Activated gamma-delta T cell treated with anti-CD3 and anti-CD28 coated beads, Interleukin-2, amount 50 U/mL, for 16 hours (primary cell): ENCODE data around the gene TREH.

Source experiments
- DNase-seq: peaks from one replicate; pipeline ENCODE4 v3.0.0-alpha.2; 2020; ENCODE audit warnings: low read depth

The TREH gene

DNA sequence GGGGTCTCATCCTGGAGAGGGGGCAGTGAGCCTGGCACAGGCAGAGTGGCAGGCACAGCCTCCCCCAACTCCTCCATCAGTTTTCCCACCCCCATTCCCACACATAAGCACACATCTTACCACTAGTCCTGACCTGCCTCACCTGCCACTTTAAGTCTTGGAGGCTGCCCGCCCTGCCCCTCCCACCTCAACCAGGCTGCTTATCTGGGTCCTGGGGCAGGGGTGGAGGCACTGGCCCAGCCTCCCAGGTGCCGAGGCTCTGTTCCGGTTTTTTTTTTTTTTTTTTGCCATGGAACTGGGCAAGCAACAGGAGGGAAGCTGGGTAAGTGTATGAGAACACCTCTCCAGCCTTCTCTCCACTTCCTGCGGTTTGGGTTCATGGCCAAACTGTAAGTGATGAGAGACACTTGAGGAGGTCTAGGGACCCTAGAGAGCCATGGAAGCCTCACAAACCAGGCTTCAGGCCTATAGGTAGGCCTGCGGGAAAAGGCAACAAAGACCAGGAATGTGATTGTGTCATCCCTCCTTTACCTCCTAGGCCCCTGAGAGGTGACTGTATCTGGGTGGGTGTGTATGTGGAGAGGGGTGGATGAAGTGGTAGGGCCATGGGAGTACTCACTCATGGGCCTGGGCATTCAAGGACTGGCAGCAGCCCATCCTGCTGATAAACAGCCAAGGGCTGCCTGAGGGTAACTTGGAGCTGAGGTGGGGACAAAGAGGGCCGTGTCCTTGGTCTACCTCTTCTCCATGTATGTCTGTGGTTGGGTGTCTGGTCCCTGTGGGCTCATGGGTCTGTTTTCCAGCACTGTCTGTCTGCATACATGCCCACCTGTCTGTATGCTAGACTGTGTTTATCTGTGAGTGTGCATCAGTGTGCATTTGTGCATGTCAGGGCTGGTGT lies 49.4 kb downstream of the TREH start:
- DNase-seq = no peak

DNA sequence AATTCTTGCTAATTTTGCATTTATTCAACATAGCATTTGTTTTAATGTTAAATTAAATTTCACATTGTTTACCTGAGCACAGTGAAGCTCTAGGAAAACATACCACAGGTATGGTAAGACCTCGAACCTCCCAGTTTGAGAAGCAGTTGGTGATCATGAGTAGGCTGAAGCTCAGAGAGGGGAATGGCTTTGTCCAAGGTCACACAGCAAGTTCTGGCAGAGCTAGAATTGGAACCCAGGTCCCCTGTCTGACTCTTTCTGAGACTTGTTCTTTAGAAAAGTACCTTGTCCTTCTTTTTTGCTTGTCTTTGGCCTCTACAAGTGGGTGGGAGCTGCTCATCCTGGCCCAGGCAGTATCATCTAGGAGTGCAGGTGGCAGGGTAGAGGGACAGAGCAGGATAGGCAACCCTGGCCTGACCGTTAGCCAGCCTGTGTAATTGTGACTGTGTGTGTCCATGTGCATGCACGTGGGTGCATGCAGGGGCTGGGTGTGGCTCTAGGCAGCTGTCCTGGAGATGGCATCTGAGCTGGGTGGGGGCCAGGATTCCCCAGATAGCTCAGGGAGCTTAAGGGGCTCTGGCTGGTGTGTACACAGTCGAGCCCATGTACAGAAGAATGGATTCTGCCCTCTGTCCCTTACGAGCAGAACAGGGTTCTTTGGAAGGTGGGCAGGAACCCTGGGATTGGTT lies 50.4 kb downstream of the TREH start:
- DNase-seq = no peak

DNA sequence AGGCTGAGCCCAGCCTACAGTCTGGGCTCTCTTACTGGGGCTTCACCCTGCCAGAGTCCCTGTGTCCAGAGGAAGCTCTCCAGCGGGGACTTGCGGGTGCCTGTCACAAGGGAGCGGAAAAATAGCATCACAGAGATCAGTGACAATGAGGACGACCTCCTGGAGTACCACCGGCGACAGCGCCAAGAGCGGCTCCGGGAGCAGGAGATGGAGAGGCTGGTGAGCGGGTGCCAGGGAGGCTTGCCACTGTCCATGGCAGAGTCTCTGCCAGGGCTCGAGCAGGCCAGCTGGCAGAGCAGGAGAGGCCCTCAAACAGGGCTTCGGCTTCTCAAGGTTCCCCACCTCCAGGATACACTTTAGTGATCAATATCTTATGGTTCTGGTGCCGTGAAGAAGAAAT lies 51.0 kb downstream of the TREH start:
- DNase-seq = no peak

DNA sequence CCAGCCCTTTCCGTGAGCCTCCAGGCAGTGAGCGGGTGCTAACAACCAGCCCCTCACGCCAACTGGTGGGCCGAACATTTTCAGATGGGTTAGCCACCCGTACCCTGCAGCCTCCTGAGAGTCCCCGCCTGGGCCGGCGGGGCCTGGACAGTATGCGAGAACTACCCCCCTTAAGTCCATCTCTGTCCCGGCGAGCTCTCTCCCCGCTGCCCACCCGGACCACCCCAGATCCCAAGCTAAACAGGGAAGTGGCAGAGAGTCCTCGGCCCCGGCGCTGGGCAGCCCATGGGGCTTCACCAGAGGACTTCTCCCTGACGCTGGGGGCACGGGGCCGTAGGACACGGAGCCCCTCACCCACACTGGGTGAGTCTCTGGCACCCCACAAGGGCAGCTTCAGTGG lies 51.4 kb downstream of the TREH start:
- no peak for DNase-seq

DNA sequence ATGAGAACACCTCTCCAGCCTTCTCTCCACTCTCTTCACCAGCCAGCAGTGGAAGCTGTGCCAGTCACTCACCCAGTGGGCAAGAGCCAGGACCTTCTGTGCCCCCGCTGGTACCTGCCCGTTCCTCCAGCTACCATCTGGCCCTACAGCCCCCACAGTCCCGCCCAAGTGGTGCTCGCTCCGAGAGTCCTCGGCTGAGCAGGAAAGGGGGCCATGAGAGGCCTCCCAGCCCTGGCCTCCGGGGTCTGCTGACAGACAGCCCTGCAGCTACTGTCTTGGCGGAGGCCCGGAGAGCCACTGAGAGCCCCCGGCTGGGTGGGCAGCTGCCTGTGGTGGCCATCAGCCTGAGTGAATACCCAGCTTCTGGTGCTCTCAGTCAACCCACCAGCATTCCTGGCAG lies 51.9 kb downstream of the TREH start:
- no peak for DNase-seq

DNA sequence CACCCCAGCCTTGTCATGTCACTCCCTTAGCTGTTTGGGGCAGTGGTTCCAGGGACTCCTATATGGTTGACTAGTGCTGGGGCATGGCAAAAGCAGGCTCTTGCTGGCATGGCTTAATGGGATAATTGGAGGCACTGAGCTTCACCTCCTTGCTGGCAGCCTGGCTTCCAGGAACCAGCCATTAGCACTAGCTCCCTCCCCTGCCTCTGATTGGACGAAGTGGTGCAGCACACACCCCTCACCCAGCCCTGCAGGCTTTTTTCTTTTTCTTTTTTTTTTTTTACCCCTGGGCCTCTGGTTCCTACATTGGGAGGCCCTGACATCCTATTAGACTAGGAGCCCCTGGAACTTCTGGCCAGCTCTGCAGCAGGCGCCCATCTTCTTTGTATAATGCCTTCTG lies 53.5 kb downstream of the TREH start:
- DNase-seq = no peak

DNA sequence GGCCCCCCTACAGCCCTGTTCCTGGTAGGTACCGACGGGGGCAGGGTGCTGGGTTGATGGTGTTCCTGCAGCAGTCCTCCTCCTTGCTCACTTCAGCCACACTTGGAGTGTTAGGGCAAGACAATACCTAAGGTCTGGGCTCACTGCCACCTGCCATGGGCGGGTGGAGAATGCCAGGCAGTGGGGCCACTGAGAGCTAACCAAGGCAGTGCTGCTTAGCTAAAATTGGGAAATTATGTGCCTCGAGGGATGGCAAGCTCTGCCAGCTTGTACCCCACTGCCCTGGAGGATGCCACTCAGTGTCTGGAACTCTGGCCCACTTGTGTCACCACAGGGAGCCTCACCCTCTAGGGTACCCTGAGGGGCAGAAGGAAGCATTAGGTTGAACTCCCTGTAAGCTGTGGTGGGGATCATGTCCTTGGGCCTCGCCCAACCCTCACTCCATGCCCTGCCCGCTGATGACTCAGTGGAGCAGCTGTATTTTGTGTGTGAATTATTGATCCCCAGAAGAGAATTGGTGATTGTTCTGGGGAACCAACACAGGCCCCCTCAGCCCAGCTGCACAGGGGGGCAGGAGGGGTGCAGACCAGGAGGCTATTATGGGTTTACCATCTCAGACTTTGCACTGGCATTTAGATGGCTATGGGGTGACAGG lies 54.3 kb downstream of the TREH start:
- no peak for DNase-seq

DNA sequence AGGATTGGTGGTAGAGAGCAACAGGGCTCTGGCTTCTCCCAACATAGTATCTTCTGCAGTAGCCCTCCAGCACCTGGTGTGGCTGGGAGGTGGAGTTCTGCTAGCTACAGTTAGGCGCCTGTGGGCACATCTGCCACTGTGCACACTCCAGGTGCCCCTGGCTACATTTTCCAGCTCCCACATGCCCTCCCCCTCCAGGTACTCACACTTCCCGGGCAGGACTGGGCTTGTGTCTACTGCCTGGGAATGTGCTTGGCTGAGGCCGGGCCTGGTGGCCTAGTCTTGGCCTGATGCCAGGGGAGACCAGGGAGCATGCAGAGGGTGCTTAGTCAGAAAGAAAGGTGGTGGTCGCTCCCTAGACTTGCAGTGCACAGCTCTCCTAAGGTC lies 56.2 kb downstream of the TREH start:
- no peak for DNase-seq

DNA sequence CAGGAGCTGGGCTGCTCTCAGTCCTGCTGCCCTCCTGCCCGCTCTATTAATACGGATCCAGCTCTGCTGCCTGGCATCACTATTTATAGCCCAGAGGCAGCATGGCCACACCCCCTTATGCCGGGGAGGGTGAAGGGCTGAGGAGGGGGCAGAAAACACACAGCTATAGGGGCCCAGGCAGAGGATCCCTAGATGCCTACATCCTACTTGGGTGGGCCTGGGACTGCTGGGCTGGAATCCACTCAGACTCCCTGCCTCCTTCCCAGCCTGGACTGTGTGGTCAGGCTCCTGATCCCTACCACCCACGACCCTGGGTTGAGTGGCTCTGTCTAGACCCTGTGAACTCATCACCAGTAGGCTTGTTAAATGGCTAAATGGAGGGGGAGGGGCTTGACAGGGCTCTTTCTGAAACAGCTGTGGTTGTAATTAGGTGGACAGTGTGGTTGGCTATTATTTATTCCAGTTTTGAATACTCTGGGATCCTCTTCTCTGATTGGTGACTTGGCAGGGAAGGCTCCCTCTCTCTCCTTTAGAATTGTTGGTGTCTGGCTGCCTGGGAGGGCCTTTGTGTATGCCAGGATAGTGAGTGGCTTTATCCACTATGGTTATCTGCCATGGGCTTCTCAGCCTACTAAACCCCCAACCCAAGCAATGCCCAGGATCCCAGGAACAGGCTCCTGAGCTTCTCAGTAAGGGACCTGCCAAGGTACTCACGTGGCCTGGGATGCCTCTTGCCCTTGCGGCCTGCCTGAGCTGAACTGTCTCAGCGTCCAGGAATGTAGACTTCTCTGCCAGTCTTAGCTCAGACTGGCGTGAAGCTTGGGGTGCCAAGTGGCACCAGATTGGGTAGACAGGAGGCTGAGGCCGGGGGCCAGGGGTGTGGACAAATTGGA lies 56.8 kb downstream of the TREH start:
- no peak for DNase-seq

DNA sequence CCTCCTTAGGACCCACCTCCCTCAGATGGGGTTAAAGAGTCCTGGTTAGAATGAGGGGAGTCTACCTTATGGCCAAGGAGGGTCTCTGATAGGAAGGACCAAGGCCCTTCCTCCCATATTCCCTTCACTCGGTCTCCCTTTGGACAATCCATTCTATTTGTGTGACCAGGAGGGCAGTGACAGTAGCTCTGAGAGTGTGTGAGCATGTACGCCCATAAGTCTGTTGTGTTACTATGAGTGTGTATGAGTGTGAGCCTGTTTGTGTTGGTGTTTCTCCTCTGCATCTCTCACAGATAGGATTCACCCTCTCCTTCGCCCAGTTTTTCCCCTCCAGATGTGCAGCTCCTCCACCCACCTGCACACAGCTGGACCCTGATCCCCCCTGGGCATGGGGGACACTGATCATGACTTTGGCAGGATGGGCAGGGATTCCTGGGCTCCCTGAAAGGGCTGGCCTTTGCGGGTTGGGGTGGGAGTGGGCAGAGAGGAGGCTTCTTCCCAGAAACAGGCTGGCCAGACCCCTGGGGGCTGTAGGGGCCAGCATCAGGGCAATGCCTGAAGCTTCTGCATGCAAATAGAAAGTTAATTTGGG lies 57.6 kb downstream of the TREH start:
- DNase-seq = no peak

DNA sequence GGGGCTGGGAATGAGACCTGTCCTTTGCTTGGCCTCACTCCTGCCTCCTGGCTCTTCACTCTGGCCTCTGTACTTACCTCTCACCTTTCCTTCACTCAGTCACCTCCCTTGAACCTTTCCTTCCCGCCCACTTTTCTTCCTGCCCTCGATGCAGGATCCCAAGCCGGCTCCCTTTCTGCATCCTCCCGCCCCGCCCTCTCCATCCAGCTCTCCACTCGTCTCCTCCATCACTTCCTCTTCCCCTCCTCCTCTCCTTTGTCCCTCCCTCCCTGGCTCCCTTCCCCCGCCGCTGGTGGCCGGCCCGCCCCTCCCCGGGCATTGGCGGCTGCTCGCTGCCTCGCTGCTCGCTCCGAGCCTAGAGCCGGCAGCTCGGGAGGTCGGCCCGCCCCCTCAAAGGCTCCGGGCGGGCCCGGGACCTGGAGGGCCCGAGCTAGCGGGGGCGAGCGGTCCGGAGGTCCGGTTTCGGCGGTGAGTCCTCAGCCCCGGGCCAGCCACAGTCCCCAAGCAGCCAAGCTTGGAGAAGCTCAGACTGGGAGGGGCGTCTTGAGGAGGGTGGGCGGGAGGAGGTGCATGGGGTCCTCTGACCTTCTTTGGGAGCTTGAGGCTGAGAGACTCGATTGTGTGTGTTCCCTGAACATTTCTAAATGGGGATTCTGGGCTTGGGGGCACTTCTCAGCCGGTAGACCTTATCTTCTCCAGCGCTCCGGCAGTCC lies 58.2 kb downstream of the TREH start:
- DNase-seq = no peak

DNA sequence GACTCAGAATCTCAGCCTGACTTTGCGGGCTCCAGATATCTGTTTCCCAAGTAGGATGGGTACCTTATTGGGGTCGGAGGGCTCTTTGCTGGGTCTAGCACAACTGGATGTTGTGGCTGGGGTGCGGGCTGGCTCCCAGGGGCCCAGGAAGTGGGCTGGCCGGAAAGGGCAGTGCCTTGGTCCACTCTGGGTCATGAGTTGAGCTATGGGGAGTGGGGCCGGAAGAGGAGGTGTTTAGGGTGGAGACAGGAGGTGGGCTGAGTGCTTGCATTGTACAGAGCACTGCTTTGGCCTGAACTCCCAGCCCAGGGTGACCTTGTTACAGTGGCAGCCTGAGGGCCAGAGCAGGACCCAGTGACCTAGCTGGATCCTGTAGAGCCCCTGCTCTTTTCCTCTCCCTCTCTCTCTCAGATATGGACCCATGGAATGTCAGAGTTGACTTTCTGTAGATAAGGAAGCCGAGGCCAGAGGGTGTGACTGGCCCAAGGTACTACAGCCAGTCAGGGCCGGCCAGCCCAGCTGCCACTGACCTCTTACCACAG lies 58.9 kb downstream of the TREH start:
- DNase-seq = no peak

DNA sequence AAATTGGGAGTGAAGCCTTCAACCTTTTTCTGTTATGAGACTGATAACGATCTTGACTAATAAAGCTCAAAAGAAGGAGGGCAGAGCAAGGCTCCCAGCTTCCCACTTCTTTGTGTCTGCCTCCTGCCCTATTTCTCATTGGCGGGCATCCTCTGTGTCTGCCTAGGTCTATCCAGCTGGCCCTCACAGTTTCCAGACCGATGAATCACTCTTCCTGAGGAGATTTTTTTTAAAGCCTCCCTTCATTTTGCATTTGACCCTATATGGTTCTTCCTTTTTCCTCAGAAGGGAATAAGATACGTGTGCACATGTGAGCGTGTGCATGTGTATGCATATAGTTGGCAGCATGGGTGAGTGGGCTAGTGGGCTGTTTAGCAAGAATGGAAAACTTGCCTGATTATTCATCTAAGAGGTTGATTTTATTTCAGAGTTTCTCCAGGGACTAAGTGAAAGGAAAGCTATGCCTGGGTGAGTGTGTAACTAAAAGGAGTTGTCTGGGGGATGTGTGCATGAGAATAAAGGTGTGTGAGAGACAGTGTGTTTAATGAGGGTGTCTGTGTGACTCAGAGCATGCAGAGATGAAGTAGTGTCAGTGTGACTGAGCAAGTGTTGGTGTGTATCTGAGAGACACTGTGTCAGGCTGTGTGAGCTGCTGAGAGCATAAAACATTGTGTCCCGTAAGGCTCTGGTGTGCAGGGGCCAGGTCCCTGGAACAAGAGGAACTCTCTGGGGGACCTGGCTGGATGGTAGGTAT lies 59.8 kb downstream of the TREH start:
- no peak for DNase-seq

DNA sequence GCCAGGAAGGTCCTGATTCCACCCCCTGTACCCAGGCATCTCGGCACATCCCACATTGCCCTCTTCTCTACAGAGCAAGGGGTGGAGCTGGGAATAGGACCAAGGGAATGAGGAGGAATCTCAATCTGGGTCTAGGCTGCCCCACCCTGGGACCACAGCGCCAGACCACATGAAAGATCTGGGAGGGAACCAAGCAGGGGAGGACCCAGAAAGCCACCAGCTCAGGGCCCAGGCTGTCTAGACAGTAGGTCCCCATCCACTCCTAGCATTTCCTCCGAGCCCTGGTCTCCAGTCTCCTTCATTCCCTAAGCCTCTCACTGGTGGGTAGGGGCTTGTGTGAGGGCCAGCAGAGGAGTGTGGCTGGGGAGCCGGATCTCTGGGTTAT lies 60.5 kb downstream of the TREH start:
- DNase-seq = no peak

DNA sequence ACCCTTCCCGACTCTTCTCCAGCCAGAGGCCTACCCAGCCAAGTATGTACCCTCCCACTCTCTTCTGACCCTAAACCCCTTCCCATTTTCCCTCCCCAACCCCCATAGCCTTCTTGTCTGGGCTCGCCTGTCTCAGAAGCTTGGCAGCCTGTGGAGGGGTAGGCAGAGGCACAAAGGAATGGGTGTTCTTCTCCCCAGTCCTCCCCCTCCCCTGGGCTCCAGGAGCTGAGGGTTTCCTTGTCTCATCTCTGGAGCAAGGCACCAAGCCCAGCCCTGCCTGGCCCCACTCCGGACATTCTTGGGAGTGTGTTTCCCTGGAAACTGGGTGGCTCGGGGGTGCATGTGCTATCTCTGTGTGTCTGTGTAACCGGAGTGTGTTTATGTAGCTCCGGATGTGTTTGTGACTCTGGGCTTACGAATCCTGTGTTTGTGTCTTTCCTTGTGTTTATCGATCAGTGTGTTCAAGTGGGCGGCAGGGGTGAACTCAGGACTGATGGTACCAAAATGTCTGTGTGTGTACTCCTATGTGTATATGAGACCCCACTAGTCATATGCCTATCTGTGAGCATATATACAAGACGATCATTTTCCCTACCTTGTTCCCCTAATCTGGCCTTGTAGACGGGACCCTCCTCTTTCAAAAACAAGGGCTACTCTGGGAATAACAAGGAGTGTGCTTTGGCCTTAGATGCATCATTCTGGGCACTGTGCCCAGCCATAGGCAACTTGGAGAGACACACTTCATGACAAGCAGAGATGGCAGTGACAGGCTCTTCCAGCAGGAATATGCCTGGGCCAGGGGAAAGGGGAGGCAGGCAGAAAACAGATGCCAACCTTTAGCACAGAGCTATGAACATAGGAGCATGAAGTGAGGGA lies 61.1 kb downstream of the TREH start:
- no peak for DNase-seq

DNA sequence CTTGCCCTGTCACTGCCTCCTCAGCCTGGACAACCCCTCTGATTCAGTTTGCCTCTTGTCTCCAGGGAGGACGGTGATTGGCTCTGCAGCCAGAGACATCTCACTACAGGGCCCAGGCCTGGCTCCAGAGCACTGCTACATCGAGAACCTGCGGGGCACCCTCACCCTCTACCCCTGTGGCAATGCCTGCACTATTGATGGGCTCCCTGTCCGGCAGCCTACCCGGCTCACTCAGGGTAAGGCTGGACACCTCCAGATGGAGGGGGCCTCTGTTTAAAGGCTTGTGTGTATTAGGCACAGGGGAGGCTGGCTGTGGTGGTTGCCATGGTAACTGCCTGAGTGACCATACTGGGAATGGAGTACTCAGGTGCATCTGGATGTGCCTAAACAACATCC lies 63.5 kb downstream of the TREH start:
- DNase-seq = no peak

DNA sequence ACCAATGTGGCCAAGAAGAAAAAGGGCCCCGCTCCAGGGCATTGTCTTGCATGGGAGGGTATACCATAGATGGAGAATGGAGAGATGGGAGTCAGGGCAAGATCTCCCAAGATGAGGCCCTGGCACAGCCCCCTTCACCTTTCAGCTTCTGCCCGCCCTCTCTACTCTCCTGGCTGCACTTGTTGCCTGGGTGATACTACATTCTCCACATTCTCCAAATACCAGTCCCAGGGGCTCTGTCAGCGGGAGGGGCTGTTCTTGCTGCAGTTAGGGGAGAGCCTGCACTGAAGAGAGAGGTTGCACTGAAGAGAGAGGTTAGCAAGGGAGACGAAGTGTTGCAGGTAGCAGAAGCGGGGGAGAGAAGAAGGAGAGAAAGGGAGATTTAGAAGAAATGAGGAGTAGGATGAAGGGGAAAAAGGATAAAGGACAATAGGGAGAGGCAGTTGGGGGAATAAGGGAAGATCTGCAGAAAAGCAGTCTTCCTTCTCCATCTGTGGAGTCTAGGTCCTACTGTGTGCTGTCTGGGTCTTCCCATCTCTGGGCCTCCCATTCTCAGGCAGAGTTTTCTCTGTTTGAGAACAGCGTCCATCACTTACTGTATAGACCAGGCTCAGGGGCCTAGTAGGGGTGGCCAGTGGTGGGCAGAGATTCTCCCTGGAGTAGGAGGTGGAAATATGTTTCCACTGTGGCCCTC lies 64.0 kb downstream of the TREH start:
- no peak for DNase-seq

DNA sequence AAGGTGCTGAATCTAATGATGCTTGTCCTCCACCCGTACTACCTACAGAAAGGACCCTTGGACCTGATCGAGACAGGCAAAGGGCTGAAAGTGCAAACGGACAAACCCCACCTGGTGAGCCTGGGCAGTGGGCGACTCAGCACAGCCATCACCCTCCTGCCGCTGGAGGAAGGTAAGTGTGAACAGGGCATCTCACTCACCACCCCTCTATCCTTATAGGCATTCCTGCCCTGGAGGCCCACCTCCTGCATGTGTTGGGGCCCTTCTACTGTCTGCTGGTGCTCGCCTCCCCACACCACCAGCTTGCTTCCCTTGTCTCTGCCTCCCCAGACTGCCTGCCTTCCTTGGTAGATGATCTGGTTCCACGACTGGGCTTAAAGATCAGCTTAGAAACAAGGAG lies 64.9 kb downstream of the TREH start:
- DNase-seq = no peak
